ENCODE results near the gene MIEN1.

The MIEN1 gene

DNA sequence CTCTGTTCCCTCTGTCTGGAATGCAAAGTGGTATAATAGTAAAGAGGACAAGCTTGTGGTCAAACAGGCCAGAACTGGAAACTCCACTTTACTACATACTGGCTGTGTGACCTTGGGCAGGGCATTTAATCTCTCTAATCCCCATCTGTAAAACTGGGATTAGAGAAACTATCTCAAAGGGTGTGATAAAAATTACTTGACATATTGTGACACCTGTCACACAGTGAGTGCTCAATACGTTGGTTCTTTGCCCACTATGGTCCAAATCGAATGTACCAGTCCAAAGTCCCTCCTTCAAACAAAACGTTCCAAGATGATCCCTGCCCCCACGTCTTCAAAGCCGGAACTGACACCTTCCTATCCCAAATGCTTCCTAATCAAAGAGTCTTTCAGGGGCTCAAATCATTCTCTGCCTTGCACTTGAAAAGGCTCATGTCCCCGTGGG, 43.2 kb downstream of the MIEN1 start:
- no peak for DNase-seq (ENCODE audit: low spot score)
- TF ChIP-seq, protein P1, sequence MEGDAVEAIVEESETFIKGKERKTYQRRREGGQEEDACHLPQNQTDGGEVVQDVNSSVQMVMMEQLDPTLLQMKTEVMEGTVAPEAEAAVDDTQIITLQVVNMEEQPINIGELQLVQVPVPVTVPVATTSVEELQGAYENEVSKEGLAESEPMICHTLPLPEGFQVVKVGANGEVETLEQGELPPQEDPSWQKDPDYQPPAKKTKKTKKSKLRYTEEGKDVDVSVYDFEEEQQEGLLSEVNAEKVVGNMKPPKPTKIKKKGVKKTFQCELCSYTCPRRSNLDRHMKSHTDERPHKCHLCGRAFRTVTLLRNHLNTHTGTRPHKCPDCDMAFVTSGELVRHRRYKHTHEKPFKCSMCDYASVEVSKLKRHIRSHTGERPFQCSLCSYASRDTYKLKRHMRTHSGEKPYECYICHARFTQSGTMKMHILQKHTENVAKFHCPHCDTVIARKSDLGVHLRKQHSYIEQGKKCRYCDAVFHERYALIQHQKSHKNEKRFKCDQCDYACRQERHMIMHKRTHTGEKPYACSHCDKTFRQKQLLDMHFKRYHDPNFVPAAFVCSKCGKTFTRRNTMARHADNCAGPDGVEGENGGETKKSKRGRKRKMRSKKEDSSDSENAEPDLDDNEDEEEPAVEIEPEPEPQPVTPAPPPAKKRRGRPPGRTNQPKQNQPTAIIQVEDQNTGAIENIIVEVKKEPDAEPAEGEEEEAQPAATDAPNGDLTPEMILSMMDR (IDR thresholded peaks at IDR 0.05; ENCODE audit: extremely low read depth, missing control alignments), result no peak

DNA sequence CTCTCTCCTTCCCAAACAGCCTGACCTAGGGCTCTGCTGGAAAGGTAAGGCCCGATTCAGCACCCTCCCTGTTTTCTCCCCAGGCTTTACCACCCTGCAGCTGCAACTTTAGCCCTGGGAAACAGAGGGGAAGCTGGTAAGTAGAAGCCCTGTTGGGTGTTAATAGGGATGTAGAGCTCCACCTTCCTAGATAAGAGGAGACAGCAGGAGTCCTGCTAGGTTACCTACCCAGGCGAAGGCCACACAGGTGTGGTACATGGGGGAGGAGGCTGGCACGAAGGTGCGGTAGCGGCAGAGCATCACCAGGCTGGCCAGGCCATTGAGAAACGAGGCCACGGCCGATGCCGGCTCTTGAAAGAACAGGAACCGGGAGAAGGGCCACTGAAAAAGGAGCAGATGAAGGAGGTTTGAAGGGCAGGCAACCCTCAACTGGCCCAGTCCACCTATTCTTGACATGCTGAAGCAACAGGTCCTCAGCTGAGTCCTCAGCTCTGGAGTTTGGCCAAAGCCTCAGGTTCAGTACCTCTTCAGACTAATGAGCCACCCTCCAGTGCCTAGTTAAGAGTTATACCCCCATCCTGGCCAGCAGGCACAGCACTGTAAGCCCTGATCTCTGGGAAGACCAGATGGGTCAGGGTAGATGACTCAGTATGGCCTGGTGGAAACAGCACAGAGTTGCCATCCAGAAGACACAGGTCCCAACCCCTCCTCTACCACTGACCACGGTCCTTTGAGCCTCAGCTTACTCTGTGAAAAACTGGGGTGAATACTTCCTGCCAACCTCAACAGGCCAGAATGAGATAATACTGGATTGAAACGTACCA, 45.8 kb downstream of the MIEN1 start:
- no peak for DNase-seq (ENCODE audit: low spot score)
- TF ChIP-seq, protein P1 (IDR thresholded peaks at IDR 0.05; ENCODE audit: extremely low read depth, missing control alignments), result no peak

DNA sequence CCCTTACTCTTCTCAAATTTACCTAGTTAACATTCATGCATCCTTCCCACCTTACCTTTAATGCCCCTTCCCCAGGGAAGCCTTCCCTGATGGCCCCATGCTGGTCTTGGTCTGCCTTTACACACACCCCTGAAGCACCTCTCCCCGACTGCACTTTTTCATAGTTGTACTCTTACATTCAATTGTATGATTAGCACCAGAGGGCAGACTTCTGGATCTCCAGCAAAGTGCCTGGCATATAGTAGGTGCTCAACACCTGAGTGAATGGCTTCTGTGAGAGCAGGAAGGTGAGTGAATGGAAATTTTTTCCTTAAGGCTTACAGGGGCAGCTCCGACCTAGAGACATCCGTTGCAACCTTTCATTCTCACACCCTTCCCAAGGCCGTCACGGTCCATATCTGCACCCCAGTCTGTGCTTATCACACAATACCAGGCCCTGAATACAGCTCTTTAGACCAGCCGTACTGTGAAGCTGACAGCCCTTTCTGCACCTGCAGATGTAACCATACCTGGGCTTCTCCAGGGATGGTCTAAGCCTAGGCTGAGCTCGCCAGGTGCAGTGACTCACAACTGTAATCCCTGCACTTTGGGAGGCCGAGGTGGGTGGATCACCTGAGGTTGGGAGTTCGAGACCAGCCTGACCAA, 46.9 kb downstream of the MIEN1 start:
- DNase-seq (ENCODE audit: low spot score), result no peak
- TF ChIP-seq, protein P1 (IDR thresholded peaks at IDR 0.05; ENCODE audit: extremely low read depth, missing control alignments), result no peak

DNA sequence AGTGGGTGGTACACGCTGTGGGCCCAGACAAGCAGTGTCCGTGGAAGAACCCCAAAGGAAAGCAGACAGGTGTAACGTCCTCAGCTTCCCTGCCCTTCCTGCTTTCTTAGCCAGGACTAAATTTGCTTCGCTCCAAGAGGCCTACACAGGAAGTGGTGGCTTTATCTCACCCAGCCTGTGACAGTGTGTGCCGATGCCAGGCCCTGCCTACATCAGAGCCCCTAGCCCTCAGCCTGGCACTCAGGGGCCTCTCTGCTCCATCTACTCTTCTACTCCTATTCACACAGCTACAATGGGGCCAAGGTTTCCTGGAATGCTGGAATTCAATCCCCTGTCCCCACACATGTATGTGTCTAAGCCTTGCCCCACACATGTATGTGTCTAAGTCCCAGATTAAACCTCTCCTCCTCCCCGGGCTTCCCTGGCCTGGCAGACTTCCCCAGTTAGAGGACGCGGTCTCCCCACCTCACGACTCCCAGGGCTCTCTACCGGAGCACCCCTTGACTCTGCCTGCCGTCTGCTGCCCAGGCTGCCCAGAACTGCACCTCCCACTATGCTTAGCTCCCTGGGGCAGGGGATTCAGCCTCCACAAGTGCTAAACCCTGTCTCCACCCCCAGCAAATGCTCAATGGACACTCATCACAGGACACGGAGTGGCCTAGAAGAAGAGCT, 50.7 kb downstream of the MIEN1 start:
- no peak for DNase-seq (ENCODE audit: low spot score)
- TF ChIP-seq, protein P1 (IDR thresholded peaks at IDR 0.05; ENCODE audit: extremely low read depth, missing control alignments), result no peak

Data from GM20000 (cell line).